HepG2 (cell line): ENCODE results near the gene MTG1. TPM values are rescaled to one million over a fixed set of nuclear protein-coding genes. Genes with fewer than 3 reads are reported as not detected.

Source experiments
- ATAC-seq: fragments of 200-7000 bp; cut with Tn5 transposase; 3 replicates; pipeline ENCODE4 v1.9.1; 2020; ENCODE audit warnings: mild to moderate bottlenecking, moderate library complexity
- BruUV-seq: library from RNA; stranded (reverse); fragments of 400-500 nt; replicated peaks from 2 replicates; lab custom pipeline; 2021; lab: Mats Ljungman, UMichigan
- CTCF ChIA-PET: fragments of 300-600 bp; formaldehyde crosslinking; extraction: SDS; loops from one replicate; lab custom pipeline; 2021; ENCODE audit warnings: low total read pairs, inconsistent platforms, low intra/inter-chr PET ratio; lab: Yijun Ruan, JAX
- POLR2A ChIA-PET: fragments of 350-600 bp; sonication (Branson Sonifier 250); formaldehyde crosslinking; loops from one replicate; lab custom pipeline; 2020; ENCODE audit warnings: antibody characterized with exemption, inconsistent platforms; lab: Yijun Ruan, JAX
- DNase-seq: peaks from one replicate; pipeline ENCODE4 v3.0.0-alpha.2; 2015; ENCODE audit warnings: low spot score
- FAIRE-seq: peaks from 3 replicates; lab custom pipeline; 2011; peaks lifted over from hg19 to GRCh38; lab: Jason Lieb, UNC
- H2AFZ ChIP-seq: one replicate; pipeline ENCODE4 v1.6.1; 2011; ENCODE audit warnings: low read length, inconsistent platforms
- H3K27ac ChIP-seq: fragments of 300-600 bp; 3 replicates; pipeline ENCODE4 v1.8.0; 2011; ENCODE audit warnings: mixed run types, mild to moderate bottlenecking, mixed read lengths, low read length, inconsistent platforms; ENCODE audit not compliant: insufficient read depth; ENCODE audit errors: extremely low read length
- H3K27me3 ChIP-seq, 2 experiments: fragments of 200-600 bp in 1 of 2; 2 replicates in 1 of 2; 3 replicates in 1 of 2; pipeline versions ENCODE4 v1.6.0 to v1.8.0; 2011; ENCODE audit warnings: low read length in 2 of 2, mild to moderate bottlenecking in 2 of 2, moderate library complexity in 2 of 2, inconsistent platforms in 1 of 2; ENCODE audit not compliant: insufficient read depth in 2 of 2, control insufficient read depth in 1 of 2
- H3K36me3 ChIP-seq, 2 experiments: fragments of 200-600 bp in 1 of 2; replicated peaks in 1 of 2; 2 replicates in 1 of 2; 3 replicates in 1 of 2; pipeline versions ENCODE4 v1.5.1 to v1.8.0; 2011; ENCODE audit warnings: low read length in 2 of 2, inconsistent platforms in 1 of 2; ENCODE audit not compliant: insufficient read depth in 2 of 2, control insufficient read depth in 1 of 2
- H3K4me1 ChIP-seq: 2 replicates; pipeline ENCODE4 v1.5.1; 2012; ENCODE audit warnings: low read length, inconsistent platforms; ENCODE audit not compliant: insufficient read depth
- H3K4me2 ChIP-seq: 2 replicates; pipeline ENCODE4 v1.6.0; 2011; ENCODE audit warnings: low read depth, low read length, inconsistent platforms
- H3K4me3 ChIP-seq, 3 experiments: fragments of 200-600 bp in 1 of 3; sonication (generic), shearing (Covaris generic) in 1 of 3; replicated peaks in 1 of 3; 2 replicates each; pipeline ENCODE4 v1.5.1; 2011 to 2016; ENCODE audit warnings: low read length in 3 of 3, inconsistent platforms in 2 of 3, low read depth in 2 of 3, mild to moderate bottlenecking in 2 of 3, control low read depth in 1 of 3, mixed read lengths in 1 of 3; ENCODE audit not compliant: insufficient read depth in 1 of 3
- H3K79me2 ChIP-seq: one replicate; pipeline ENCODE4 v1.6.1; 2011; ENCODE audit warnings: low read length, inconsistent platforms; ENCODE audit not compliant: insufficient read depth
- H3K9ac ChIP-seq: 2 replicates; pipeline ENCODE4 v1.6.0; 2011; ENCODE audit warnings: mild to moderate bottlenecking, low read depth, low read length, inconsistent platforms; ENCODE audit not compliant: insufficient read depth
- H3K9me3 ChIP-seq: 2 replicates; pipeline ENCODE4 v1.5.1; 2012; ENCODE audit warnings: mild to moderate bottlenecking, low read length
- H4K20me1 ChIP-seq: 2 replicates; pipeline ENCODE4 v1.6.0; 2011; ENCODE audit warnings: inconsistent platforms, mild to moderate bottlenecking, low read length, moderate library complexity; ENCODE audit not compliant: insufficient read depth
- CEBPB ChIP-seq: IDR thresholded peaks from 2 replicates; pipeline ENCODE4 v1.6.1; 2011; ENCODE audit warnings: low read depth, low read length, improper control_type of control experiment, borderline replicate concordance
- DDIT3 ChIP-seq: sonication (generic); formaldehyde crosslinking; IDR thresholded peaks from 2 replicates; pipeline ENCODE4 v1.4.0; 2020; ENCODE audit warnings: mild to moderate bottlenecking, missing genetic modification reagents
- EP300 ChIP-seq, 3 experiments: sonication (generic) in 1 of 3; formaldehyde crosslinking in 1 of 3; IDR thresholded peaks; 2 replicates each; pipeline versions ENCODE4 v1.5.1 to v1.6.1; 2011 to 2020; ENCODE audit warnings: low read depth in 2 of 3, low read length in 2 of 3, borderline replicate concordance in 1 of 3, improper control_type of control experiment in 1 of 3, mild to moderate bottlenecking in 1 of 3, missing genetic modification reagents in 1 of 3, moderate library complexity in 1 of 3
- HNF4A ChIP-seq: sonication (generic); formaldehyde crosslinking; IDR thresholded peaks from 2 replicates; pipeline ENCODE4 v1.4.0; 2020; ENCODE audit warnings: missing genetic modification reagents
- MAF1 ChIP-seq: sonication (generic); formaldehyde crosslinking; IDR thresholded peaks from 2 replicates; pipeline ENCODE4 v1.5.0; 2020; ENCODE audit warnings: missing genetic modification reagents, borderline replicate concordance
- MYNN ChIP-seq: sonication (generic); formaldehyde crosslinking; IDR thresholded peaks from 2 replicates; pipeline ENCODE4 v1.4.0; 2020; ENCODE audit warnings: mild to moderate bottlenecking, low read depth, missing genetic modification reagents
- NCOR1 ChIP-seq: fragments of 200-600 bp; sonication (generic); IDR thresholded peaks from 2 replicates; pipeline ENCODE4 v1.7.0; 2017; ENCODE audit warnings: antibody characterized with exemption, low read length, borderline replicate concordance
- SOX5 ChIP-seq: IDR thresholded peaks from 2 replicates; pipeline ENCODE4 v1.6.1; 2016; ENCODE audit warnings: borderline replicate concordance
- TRIM24 ChIP-seq: sonication (generic); formaldehyde crosslinking; IDR thresholded peaks from 2 replicates; pipeline ENCODE4 v1.8.0; 2022; ENCODE audit warnings: mild to moderate bottlenecking, missing genetic modification reagents
- ZBTB7B ChIP-seq: sonication (generic); formaldehyde crosslinking; IDR thresholded peaks from 2 replicates; pipeline ENCODE4 v1.4.0; 2020; ENCODE audit warnings: missing genetic modification reagents
- ZNF264 ChIP-seq: sonication (generic); formaldehyde crosslinking; IDR thresholded peaks from 2 replicates; pipeline ENCODE4 v1.4.0; 2020; ENCODE audit warnings: missing genetic modification reagents
- ZNF296 ChIP-seq: sonication (generic); formaldehyde crosslinking; conservative IDR thresholded peaks from 2 replicates; pipeline ENCODE4 v1.5.0; 2020; ENCODE audit warnings: mild to moderate bottlenecking, missing genetic modification reagents
- ZNF644 ChIP-seq: IDR thresholded peaks from 2 replicates; pipeline ENCODE4 v1.6.1; 2016; ENCODE audit warnings: low read depth
- WGBS: methylation state at CpG from one replicate; pipeline ENCODE4 v1.1.6; 2017; ENCODE audit warnings: low lambda C conversion rate; 5-methylcytosine and 5-hydroxymethylcytosine counted together
- in situ Hi-C: cut with HindIII; loops from 2 replicates; pipeline ENCODE4 v1.10.0; 2017; ENCODE audit warnings: low pct_unique_long_range_greater_than_20kb; ENCODE audit not compliant: extremely low pct_ligation_motif_present
- intact Hi-C: fragments of 100-400 bp; cut with micrococcal nuclease; formaldehyde crosslinking; loops from one replicate; pipeline ENCODE4 v1.10.0; 2022; ENCODE audit not compliant: unreplicated experiment
- polyA plus RNA-seq, 8 experiments: library from polyadenylated mRNA; depleted of rRNA in 3 of 8; stranded (reverse) in 7 of 8; unstranded in 1 of 8; fragments of >200 nt; fragmentation: Illumina TruSeq in 4 of 8; extraction: Trizol in 4 of 8; gene quantifications; 2 replicates each; pipeline versions ENCODE4 v1.2.1 to v1.2.3, GENCODE V29; 2011 to 2016; ENCODE audit warnings: low read depth in 4 of 8, missing spikeins in 1 of 8, mixed read lengths in 1 of 8; ENCODE audit not compliant: insufficient read depth in 1 of 8
- total RNA-seq, 5 experiments: library from RNA; depleted of rRNA; stranded (reverse); fragments of >200 nt; fragmentation: Illumina TruSeq; extraction: Trizol; gene quantifications; 2 replicates each; pipeline ENCODE4 v1.2.3, GENCODE V29; 2016; ENCODE audit warnings: low read depth in 1 of 5
- TF ChIP-seq, protein P1 (sequence below): sonication (generic); formaldehyde crosslinking; IDR thresholded peaks from 2 replicates; pipeline ENCODE4 v1.4.0; 2020; ENCODE audit warnings: missing genetic modification reagents
- TF ChIP-seq, protein P2 (sequence below): sonication (generic); formaldehyde crosslinking; conservative IDR thresholded peaks from 2 replicates; pipeline ENCODE4 v1.4.0; 2020; ENCODE audit warnings: mild to moderate bottlenecking, missing genetic modification reagents, moderate library complexity

Gene MTG1
- total and polyA plus RNA-seq, 2 of the 13 experiments (the other 11 are each of a cell fraction or from before 2014, with no cell fraction given) = 42.0 to 103 TPM

DNA sequence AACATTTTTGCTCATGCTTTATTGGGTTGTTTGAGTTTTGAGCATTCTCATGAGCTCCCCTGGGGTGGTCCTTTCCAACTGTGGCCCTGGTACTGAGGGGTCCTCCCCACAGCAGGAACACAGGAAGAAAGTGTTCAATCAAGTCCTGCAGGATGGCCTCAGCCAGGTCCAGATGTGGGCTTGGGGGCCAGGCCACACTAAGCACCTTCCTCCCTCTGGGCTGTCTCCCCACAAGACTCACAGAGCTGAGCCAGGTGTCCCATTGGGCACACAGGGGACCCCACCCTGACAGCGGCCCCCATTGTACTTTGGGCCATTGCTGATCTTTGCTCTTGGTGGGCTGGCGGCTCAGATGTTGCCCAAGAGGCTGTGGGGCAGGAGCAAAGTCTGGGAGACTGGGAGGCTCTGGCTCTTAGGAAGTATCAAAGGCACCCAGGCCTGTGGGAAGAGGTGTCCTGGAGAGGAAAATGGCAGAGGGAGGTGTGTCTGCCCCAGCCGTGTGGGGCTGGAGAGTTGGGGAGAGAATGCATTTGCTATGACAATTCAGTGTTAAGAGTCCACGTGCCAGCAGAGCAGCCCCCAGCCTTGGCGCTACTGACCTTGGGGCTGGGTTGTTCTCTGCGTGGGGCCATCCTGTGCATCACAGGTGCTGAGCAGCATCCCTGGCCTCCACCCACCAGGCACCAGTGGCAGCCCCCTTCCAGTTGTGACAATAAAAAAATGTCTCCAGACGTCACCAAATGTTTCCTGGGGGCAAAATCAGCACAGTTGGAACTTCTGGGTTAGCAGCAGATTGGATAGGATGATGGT, 77.5 kb downstream of the MTG1 start:
- in situ Hi-C loops = no loop called here
- TF ChIP-seq MAF1 (CRISPR knock-in tag) = no peak
- TF ChIP-seq ZNF296 = no peak
- TF ChIP-seq NCOR1 = peak; percentile 48; the same call in 1 of the 2 replicates
- no peak for TF ChIP-seq SOX5 (CRISPR knock-in tag)
- TF ChIP-seq DDIT3 (CRISPR knock-in tag) = no peak
- TF ChIP-seq TRIM24 = 0 out of 2 replicates have a peak, but pooled peaks have one; percentile 67
- TF ChIP-seq, protein P1, sequence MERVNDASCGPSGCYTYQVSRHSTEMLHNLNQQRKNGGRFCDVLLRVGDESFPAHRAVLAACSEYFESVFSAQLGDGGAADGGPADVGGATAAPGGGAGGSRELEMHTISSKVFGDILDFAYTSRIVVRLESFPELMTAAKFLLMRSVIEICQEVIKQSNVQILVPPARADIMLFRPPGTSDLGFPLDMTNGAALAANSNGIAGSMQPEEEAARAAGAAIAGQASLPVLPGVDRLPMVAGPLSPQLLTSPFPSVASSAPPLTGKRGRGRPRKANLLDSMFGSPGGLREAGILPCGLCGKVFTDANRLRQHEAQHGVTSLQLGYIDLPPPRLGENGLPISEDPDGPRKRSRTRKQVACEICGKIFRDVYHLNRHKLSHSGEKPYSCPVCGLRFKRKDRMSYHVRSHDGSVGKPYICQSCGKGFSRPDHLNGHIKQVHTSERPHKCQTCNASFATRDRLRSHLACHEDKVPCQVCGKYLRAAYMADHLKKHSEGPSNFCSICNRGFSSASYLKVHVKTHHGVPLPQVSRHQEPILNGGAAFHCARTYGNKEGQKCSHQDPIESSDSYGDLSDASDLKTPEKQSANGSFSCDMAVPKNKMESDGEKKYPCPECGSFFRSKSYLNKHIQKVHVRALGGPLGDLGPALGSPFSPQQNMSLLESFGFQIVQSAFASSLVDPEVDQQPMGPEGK = peak; percentile 78
- TF ChIP-seq, protein P2, sequence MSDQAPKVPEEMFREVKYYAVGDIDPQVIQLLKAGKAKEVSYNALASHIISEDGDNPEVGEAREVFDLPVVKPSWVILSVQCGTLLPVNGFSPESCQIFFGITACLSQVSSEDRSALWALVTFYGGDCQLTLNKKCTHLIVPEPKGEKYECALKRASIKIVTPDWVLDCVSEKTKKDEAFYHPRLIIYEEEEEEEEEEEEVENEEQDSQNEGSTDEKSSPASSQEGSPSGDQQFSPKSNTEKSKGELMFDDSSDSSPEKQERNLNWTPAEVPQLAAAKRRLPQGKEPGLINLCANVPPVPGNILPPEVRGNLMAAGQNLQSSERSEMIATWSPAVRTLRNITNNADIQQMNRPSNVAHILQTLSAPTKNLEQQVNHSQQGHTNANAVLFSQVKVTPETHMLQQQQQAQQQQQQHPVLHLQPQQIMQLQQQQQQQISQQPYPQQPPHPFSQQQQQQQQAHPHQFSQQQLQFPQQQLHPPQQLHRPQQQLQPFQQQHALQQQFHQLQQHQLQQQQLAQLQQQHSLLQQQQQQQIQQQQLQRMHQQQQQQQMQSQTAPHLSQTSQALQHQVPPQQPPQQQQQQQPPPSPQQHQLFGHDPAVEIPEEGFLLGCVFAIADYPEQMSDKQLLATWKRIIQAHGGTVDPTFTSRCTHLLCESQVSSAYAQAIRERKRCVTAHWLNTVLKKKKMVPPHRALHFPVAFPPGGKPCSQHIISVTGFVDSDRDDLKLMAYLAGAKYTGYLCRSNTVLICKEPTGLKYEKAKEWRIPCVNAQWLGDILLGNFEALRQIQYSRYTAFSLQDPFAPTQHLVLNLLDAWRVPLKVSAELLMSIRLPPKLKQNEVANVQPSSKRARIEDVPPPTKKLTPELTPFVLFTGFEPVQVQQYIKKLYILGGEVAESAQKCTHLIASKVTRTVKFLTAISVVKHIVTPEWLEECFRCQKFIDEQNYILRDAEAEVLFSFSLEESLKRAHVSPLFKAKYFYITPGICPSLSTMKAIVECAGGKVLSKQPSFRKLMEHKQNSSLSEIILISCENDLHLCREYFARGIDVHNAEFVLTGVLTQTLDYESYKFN (CRISPR knock-in tag) = peak; percentile 45; the same call in 1 of the 2 replicates
- peak; percentile 82 for TF ChIP-seq HNF4A (CRISPR knock-in tag)
- TF ChIP-seq MYNN (CRISPR knock-in tag) = no peak
- TF ChIP-seq ZNF264 (CRISPR knock-in tag) = no peak
- TF ChIP-seq EP300 (IDR thresholded peaks at IDR 0.05; ENCODE audit: low read depth in 2 of 2, low read length in 2 of 2) = 0 out of 4 replicates have a peak, but pooled peaks of 1 of the 2 experiments have one; percentile 4
- no peak for TF ChIP-seq EP300 (CRISPR knock-in tag; IDR thresholded peaks at IDR 0.05; ENCODE audit: borderline replicate concordance)
- no peak for TF ChIP-seq ZNF644 (CRISPR knock-in tag)
- TF ChIP-seq ZBTB7B (CRISPR knock-in tag) = peak; percentile 45; the same call in 1 of the 2 replicates
- peak; percentile 44; the same call in 1 of the 2 replicates for TF ChIP-seq CEBPB

More for the DNA sequence above, 77.5 kb downstream of the MTG1 start:
- no TSS peak for BruUV-seq
- ATAC-seq (peak; percentile 58; the same call in 2 of the 3 replicates), DNase-seq (peak; percentile 5), FAIRE-seq (no peak)
- H3K4me3 ChIP-seq = no peak overlapping the region
- no peak overlapping the region for H3K9ac ChIP-seq
- H2AFZ ChIP-seq = no peak overlapping the region
- H3K36me3 ChIP-seq = no peaks in the 10 kb centered on the region
- no peaks in the 10 kb centered on the region for H4K20me1 ChIP-seq
- H3K27me3 ChIP-seq = peaks cover 0 to 23% of the 10 kb centered on the region in 2 experiments; a peak in 3 of 5 replicates
- H3K27ac ChIP-seq = no peak overlapping the region
- intact Hi-C loops = no loop called here
- ChIA-PET CTCF (no interaction called here), POLR2A (no interaction called here)
- H3K79me2 ChIP-seq = no peaks in the 10 kb centered on the region
- H3K9me3 ChIP-seq = no peaks in the 10 kb centered on the region
- H3K4me2 ChIP-seq = peak overlapping the region; percentile 0; the same call in 1 of the 2 replicates
- 23% methylated on average over 5 of the region's 7 CpGs for WGBS
- peaks cover 12% of the 10 kb centered on the region for H3K4me1 ChIP-seq
